IMR-90 (cell line): ENCODE results near the gene NPFF. TPM values are rescaled to one million over a fixed set of nuclear protein-coding genes. Genes with fewer than 3 reads are reported as not detected.

ENCODE experiments used
- ATAC-seq: fragments of 200-7000 bp; cut with Tn5 transposase; 2 replicates; pipeline ENCODE4 v1.9.1; 2020; ENCODE audit warnings: low read depth, mild to moderate bottlenecking, moderate library complexity
- BruUV-seq: library from RNA; stranded (reverse); fragments of 400-500 nt; replicated peaks from 2 replicates; lab custom pipeline; 2021; lab: Mats Ljungman, UMichigan
- CTCF ChIA-PET: fragments of 300-600 bp; formaldehyde crosslinking; extraction: SDS; loops from one replicate; lab custom pipeline; 2021; ENCODE audit warnings: antibody characterized with exemption; lab: Yijun Ruan, JAX
- POLR2A ChIA-PET: fragments of 300-600 bp; sonication (Branson Sonifier 250); formaldehyde crosslinking; loops from one replicate; lab custom pipeline; 2022; ENCODE audit warnings: antibody characterized with exemption; ENCODE audit not compliant: unreplicated experiment; lab: Charles Lee
- DNase-seq: peaks from one replicate; pipeline ENCODE4 v3.0.0; 2013
- H2AFZ ChIP-seq: replicated peaks from 2 replicates; pipeline ENCODE3; 2013; ENCODE audit warnings: low read length, mild to moderate bottlenecking; ENCODE audit not compliant: poor library complexity
- H2AK5ac ChIP-seq: 2 replicates; pipeline ENCODE4 v1.6.1; 2013; ENCODE audit warnings: low read depth, low read length, inconsistent platforms
- H2AK9ac ChIP-seq: replicated peaks from 2 replicates; pipeline ENCODE3; 2013; ENCODE audit warnings: mild to moderate bottlenecking, low read depth, low read length, moderate library complexity; ENCODE audit not compliant: poor library complexity
- H2BK120ac ChIP-seq: 2 replicates; pipeline ENCODE4 v1.6.1; 2013; ENCODE audit warnings: low read depth, low read length, inconsistent platforms
- H2BK15ac ChIP-seq: 3 replicates; pipeline ENCODE4 v1.6.1; 2013; ENCODE audit warnings: low read depth, low read length, inconsistent platforms
- H2BK20ac ChIP-seq: 2 replicates; pipeline ENCODE4 v1.6.1; 2013; ENCODE audit warnings: low read depth, mild to moderate bottlenecking, inconsistent platforms, low read length, moderate library complexity
- H2BK5ac ChIP-seq: 2 replicates; pipeline ENCODE4 v1.6.1; 2013; ENCODE audit warnings: mild to moderate bottlenecking, low read depth, low read length, inconsistent platforms; ENCODE audit not compliant: poor library complexity, severe bottlenecking
- H3K14ac ChIP-seq: replicated peaks from 2 replicates; pipeline ENCODE4 v1.6.1; 2013; ENCODE audit warnings: low read depth, low read length, inconsistent platforms
- H3K18ac ChIP-seq: 2 replicates; pipeline ENCODE4 v1.6.1; 2013; ENCODE audit warnings: low read depth, low read length, control low read depth
- H3K23ac ChIP-seq: 2 replicates; pipeline ENCODE4 v1.6.1; 2013; ENCODE audit warnings: low read depth, low read length, inconsistent platforms
- H3K27ac ChIP-seq: 2 replicates; pipeline ENCODE4 v1.5.1; 2013; ENCODE audit warnings: mild to moderate bottlenecking, control low read depth, low read length; ENCODE audit not compliant: insufficient read depth
- H3K27me3 ChIP-seq: 2 replicates; pipeline ENCODE4 v1.6.1; 2013; ENCODE audit warnings: low read length; ENCODE audit not compliant: control insufficient read depth, insufficient read depth
- H3K36me3 ChIP-seq: 2 replicates; pipeline ENCODE4 v1.6.1; 2013; ENCODE audit warnings: low read length, mixed read lengths; ENCODE audit not compliant: control insufficient read depth, insufficient read depth
- H3K4ac ChIP-seq: 2 replicates; pipeline ENCODE4 v1.6.1; 2013; ENCODE audit warnings: low read depth, low read length, inconsistent platforms
- H3K4me1 ChIP-seq: 2 replicates; pipeline ENCODE4 v1.6.1; 2013; ENCODE audit warnings: low read length, mixed read lengths; ENCODE audit not compliant: control insufficient read depth, insufficient read depth
- H3K4me2 ChIP-seq: 2 replicates; pipeline ENCODE4 v1.6.1; 2013; ENCODE audit warnings: low read depth, mild to moderate bottlenecking, control low read depth, low read length, moderate library complexity
- H3K4me3 ChIP-seq: 2 replicates; pipeline ENCODE4 v1.5.1; 2013; ENCODE audit warnings: low read depth, mild to moderate bottlenecking, control low read depth, low read length, moderate library complexity; ENCODE audit not compliant: insufficient read depth
- H3K56ac ChIP-seq: 2 replicates; pipeline ENCODE4 v1.6.1; 2013; ENCODE audit warnings: low read length, inconsistent platforms; ENCODE audit not compliant: insufficient read depth; ENCODE audit errors: extremely low read depth
- H3K79me1 ChIP-seq, 2 experiments: 2 replicates each; pipeline ENCODE4 v1.6.1; 2013; ENCODE audit warnings: low read length in 2 of 2, inconsistent platforms in 1 of 2, low read depth in 1 of 2
- H3K9ac ChIP-seq: 2 replicates; pipeline ENCODE4 v1.6.1; 2013; ENCODE audit warnings: low read depth, low read length, control low read depth
- H3K9me1 ChIP-seq: 2 replicates; pipeline ENCODE4 v1.6.1; 2013; ENCODE audit warnings: low read length, inconsistent platforms; ENCODE audit not compliant: insufficient read depth
- H3K9me3 ChIP-seq: 2 replicates; pipeline ENCODE4 v1.6.1; 2013; ENCODE audit warnings: low read length; ENCODE audit not compliant: control insufficient read depth, insufficient read depth
- H4K20me1 ChIP-seq: 2 replicates; pipeline ENCODE4 v1.6.1; 2013; ENCODE audit warnings: low read length, inconsistent platforms; ENCODE audit not compliant: insufficient read depth
- H4K5ac ChIP-seq: 2 replicates; pipeline ENCODE4 v1.6.1; 2013; ENCODE audit warnings: mild to moderate bottlenecking, low read depth, low read length, control low read depth
- H4K8ac ChIP-seq, 2 experiments: 2 replicates each; pipeline ENCODE4 v1.6.1; 2013; ENCODE audit warnings: low read depth in 2 of 2, low read length in 2 of 2, control low read depth in 1 of 2, inconsistent platforms in 1 of 2
- H4K91ac ChIP-seq: 2 replicates; pipeline ENCODE4 v1.6.1; 2013; ENCODE audit warnings: low read depth, low read length, inconsistent platforms; ENCODE audit not compliant: insufficient read depth
- CEBPB ChIP-seq: IDR thresholded peaks from 2 replicates; pipeline ENCODE4 v1.6.1; 2012; ENCODE audit warnings: low read depth, low read length, improper control_type of control experiment
- CHD1 ChIP-seq: IDR thresholded peaks from 2 replicates; pipeline ENCODE4 v1.6.1; 2012; ENCODE audit warnings: low read depth, low read length, improper control_type of control experiment
- ELK1 ChIP-seq: fragments of 150-350 bp; IDR thresholded peaks from 2 replicates; pipeline ENCODE4 v1.6.1; 2016; ENCODE audit warnings: low read depth, mild to moderate bottlenecking, low read length, moderate library complexity, borderline replicate concordance
- MAFK ChIP-seq: IDR thresholded peaks from 2 replicates; pipeline ENCODE4 v1.6.1; 2012; ENCODE audit warnings: low read depth, low read length, improper control_type of control experiment
- RAD21 ChIP-seq: IDR thresholded peaks from 2 replicates; pipeline ENCODE4 v1.6.1; 2012; ENCODE audit warnings: low read length, improper control_type of control experiment
- WGBS, 2 experiments: methylation state at CpG; one replicate each; pipeline versions ENCODE4 v1.1.5 to v1.1.7; 2013; ENCODE audit warnings: missing lambda C conversion rate in 2 of 2; ENCODE audit not compliant: insufficient read length in 1 of 2; ENCODE audit errors: extremely low coverage in 2 of 2; 5-methylcytosine and 5-hydroxymethylcytosine counted together
- dilution Hi-C: fragments of 300-500 bp; cut with HindIII; formaldehyde crosslinking; loops from one replicate; pipeline ENCODE4 v1.14.3; 2018; ENCODE audit warnings: low sequenced_read_pairs; ENCODE audit not compliant: unreplicated experiment
- in situ Hi-C: fragments of 300-500 bp; cut with MboI; formaldehyde crosslinking; loops from 3 replicates; pipeline ENCODE4 v1.14.3; 2019; ENCODE audit warnings: low sequenced_read_pairs, inconsistent platforms, mixed read lengths
- intact Hi-C: fragments of 100-400 bp; cut with micrococcal nuclease; formaldehyde crosslinking; loops from 2 replicates; pipeline ENCODE4 v1.10.0; 2022
- polyA plus RNA-seq, 3 experiments: library from polyadenylated mRNA; depleted of rRNA; stranded (reverse); fragments of >200 nt; gene quantifications; 2 replicates each; pipeline ENCODE4 v1.2.3, GENCODE V29; 2012; ENCODE audit warnings: low replicate concordance in 1 of 3
- total RNA-seq: library from RNA; depleted of rRNA; stranded (reverse); fragments of >200 nt; gene quantifications from 2 replicates; pipeline ENCODE4 v1.2.3, GENCODE V29; 2012

NPFF gene
- total and polyA plus RNA-seq, 2 of the 4 experiments (the other 2 are of a cell fraction) = not detected

GRCh38 chr12:53505555-53506449 lies 1.5 kb downstream of the NPFF start:
- peak overlapping the region; percentile 63 for H2BK5ac ChIP-seq
- H3K4me1 ChIP-seq = peaks cover 7% of the 10 kb centered on the region
- H4K91ac ChIP-seq = no peak overlapping the region
- no peak overlapping the region for H3K4ac ChIP-seq
- H3K79me1 ChIP-seq = peaks cover 8 to 44% of the 10 kb centered on the region in 2 experiments; a peak in 3 of 4 replicates
- dilution Hi-C loops = no loop called here
- H3K27me3 ChIP-seq = no peaks in the 10 kb centered on the region
- in situ Hi-C loops = loop anchor here (10.0 kb wide), 1 partner anchor 181 kb away; the partner anchor contains the start of gene AAAS
- DNase-seq (no peak), ATAC-seq (no peak)
- H4K20me1 ChIP-seq = no peaks in the 10 kb centered on the region
- CTCF ChIA-PET = no interaction called here
- H2AK9ac ChIP-seq = peak overlapping the region; percentile 82
- H3K14ac ChIP-seq = no peak overlapping the region
- H2BK20ac ChIP-seq = no peak overlapping the region
- no peak overlapping the region for H2BK120ac ChIP-seq
- H2AFZ ChIP-seq = peak overlapping the region; percentile 30
- H3K9ac ChIP-seq = no peak overlapping the region
- no peaks in the 10 kb centered on the region for H3K9me3 ChIP-seq
- H3K27ac ChIP-seq = no peak overlapping the region
- TF ChIP-seq CHD1 = no peak
- TF ChIP-seq CEBPB = no peak
- TF ChIP-seq RAD21 = no peak
- TF ChIP-seq MAFK = no peak
- TF ChIP-seq ELK1 = no peak
- intact Hi-C loops = loop anchor here (5.0 kb wide), 1 partner anchor 294 kb away; no protein-coding TSS in a partner anchor
- no peak overlapping the region for H4K8ac ChIP-seq
- H2BK15ac ChIP-seq = no peak overlapping the region
- H3K18ac ChIP-seq = no peak overlapping the region
- WGBS, 2 experiments = 86% methylated on average over 11 of the region's 19 CpGs; no CpG with 5 or more reads in 1 of the 2 experiments
- no peak overlapping the region for H3K4me2 ChIP-seq
- peaks cover 30% of the 10 kb centered on the region for H3K36me3 ChIP-seq
- H3K56ac ChIP-seq = no peak overlapping the region
- H3K23ac ChIP-seq = no peak overlapping the region
- H4K5ac ChIP-seq = no peak overlapping the region
- no peak overlapping the region; the same call in 1 of the 2 replicates for H2AK5ac ChIP-seq
- BruUV-seq = no TSS peak
- POLR2A ChIA-PET = no interaction called here
- no peak overlapping the region for H3K4me3 ChIP-seq
- H3K9me1 ChIP-seq = peaks cover 8% of the 10 kb centered on the region
